Progenitor cell of endocrine pancreas (in vitro differentiated cells): ENCODE results near the gene PER2. TPM values are rescaled to one million over a fixed set of nuclear protein-coding genes. Genes with fewer than 3 reads are reported as not detected.

Source experiments
- DNase-seq: peaks from one replicate; pipeline ENCODE4 v3.0.0; 2021; ENCODE audit warnings: low spot score; ENCODE audit not compliant: unreplicated experiment
- H3K27ac Mint-ChIP-seq: 2 replicates; pipeline ENCODE4 v1.8.0; 2021; ENCODE audit warnings: mild to moderate bottlenecking, moderate library complexity, mixed read lengths
- H3K27me3 Mint-ChIP-seq: 2 replicates; pipeline ENCODE4 v1.8.0; 2021; ENCODE audit warnings: mixed read lengths
- H3K36me3 Mint-ChIP-seq: 2 replicates; pipeline ENCODE4 v1.8.0; 2022; ENCODE audit warnings: mixed read lengths; ENCODE audit not compliant: insufficient read depth
- H3K4me1 Mint-ChIP-seq: 2 replicates; pipeline ENCODE4 v1.8.0; 2021; ENCODE audit warnings: low read depth, mixed read lengths
- H3K4me3 Mint-ChIP-seq: 2 replicates; pipeline ENCODE4 v1.8.0; 2021; ENCODE audit warnings: low read depth, mild to moderate bottlenecking, moderate library complexity, mixed read lengths
- H3K9me3 Mint-ChIP-seq: 2 replicates; pipeline ENCODE4 v1.8.0; 2021; ENCODE audit warnings: low read depth, mixed read lengths
- CTCF ChIP-seq: fragments of 200-600 bp; sonication (generic); IDR thresholded peaks from one replicate; pipeline ENCODE4 v1.5.0; 2021; ENCODE audit warnings: antibody characterized with exemption, mild to moderate bottlenecking; ENCODE audit not compliant: unreplicated experiment
- total RNA-seq: library from RNA; stranded (reverse); gene quantifications from 2 replicates; pipeline ENCODE4 v1.2.1, GENCODE V29; 2021

The PER2 gene
- total RNA-seq, 1 donor from 2014 or later = 20.2 TPM

GRCh38 chr2:238227587-238228032 lies 60.8 kb downstream of the PER2 start:
- Mint-ChIP-seq H3K4me3 (no peak overlapping the region), H3K4me1 (peaks cover 17% of the 10 kb centered on the region), H3K27me3 (peaks cover 31% of the 10 kb centered on the region), H3K27ac (no peak overlapping the region), H3K36me3 (peaks cover 5% of the 10 kb centered on the region), H3K9me3 (peaks cover 3% of the 10 kb centered on the region)
- no peak for DNase-seq
- no peak for TF ChIP-seq CTCF

DNA sequence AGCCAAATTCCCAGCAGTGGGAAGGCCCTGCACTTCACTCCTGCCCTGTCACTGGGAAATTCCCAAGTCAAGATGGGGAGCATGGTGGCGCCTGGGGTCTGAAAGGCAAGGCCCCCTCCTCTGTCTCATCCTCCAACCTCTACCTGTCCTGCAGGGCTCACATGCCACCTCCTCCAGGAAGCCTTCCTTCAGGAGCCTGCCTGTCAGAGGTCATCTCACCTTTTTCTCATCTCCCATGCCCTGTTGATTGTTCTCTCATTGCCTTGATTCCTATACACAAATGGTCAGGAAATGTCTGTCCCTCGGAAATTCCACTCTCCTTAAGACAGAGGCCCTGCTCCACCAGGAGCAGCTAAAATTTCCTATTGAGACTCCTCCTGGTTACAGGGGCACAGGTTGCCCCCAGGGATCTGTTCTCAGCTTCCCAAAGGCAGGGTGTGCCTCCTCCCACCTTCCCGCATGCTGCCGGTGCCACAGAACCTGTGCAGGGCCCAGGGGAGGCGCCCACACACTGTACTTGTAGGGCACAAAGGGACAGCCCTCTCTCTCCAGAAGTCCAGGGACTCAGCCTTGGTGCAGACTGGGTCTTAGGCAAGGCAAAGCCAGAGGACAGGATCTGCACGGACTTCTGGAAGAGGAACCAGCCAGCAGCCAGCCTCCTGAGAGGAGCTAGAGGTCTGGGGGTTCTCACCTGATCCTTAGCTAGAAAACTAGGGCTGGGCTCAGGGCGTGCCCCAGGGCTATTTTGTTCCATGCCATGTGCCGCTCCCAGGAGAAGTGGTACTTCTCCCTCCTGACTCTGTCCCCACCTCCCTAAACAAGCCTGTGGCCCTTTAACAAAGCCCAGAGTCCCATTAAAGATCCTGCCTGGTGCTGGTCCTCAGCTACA lies 61.5 kb downstream of the PER2 start:
- peaks cover 17% of the 10 kb centered on the region for H3K4me1 Mint-ChIP-seq
- H3K36me3 Mint-ChIP-seq = peaks cover 5% of the 10 kb centered on the region
- TF ChIP-seq CTCF = no peak
- H3K27ac Mint-ChIP-seq = no peak overlapping the region
- no peaks in the 10 kb centered on the region for H3K9me3 Mint-ChIP-seq
- H3K4me3 Mint-ChIP-seq = no peak overlapping the region
- H3K27me3 Mint-ChIP-seq = peaks cover 25% of the 10 kb centered on the region
- DNase-seq = no peak

DNA sequence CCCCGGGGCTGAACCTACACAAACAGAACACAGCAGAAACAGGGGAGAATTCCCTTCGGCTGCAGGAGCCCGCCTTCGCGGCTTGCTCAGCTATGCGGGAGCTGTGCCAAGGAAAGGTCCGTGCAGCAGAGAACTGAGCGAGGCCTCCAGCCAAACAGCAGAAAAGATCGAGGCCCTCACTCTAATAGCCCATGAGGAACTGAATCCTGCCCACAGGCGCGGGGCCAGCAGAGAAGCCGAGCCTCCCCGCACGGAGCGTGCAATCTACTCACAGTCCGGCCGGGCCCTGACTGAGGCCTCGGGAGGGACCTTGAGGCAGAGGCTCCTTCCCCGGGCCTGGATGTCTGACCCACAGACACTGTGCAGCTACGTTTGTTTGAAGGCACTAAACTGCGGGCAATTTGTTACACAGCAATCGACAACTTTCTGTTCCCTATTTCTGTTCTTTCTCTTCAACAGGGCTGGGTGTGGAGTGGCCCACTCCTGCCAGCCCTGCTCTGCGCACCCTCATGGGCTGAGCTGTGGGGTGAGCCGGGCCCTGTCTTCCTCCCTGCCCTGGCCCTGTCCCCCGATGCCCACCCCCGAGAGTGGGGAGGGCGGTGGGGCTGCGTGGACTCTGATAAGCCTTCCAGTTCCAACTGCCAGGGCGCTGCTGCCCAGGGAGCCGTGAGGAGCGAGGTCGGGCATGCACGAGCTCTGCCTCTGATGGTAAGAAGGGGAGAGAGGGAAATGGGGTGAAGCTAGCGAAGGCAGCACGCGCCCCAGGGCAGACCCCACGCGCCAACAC lies 62.3 kb downstream of the PER2 start:
- DNase-seq = no peak
- H3K36me3 Mint-ChIP-seq = peaks cover 5% of the 10 kb centered on the region
- no peak for TF ChIP-seq CTCF

GRCh38 chr2:238225121-238225520 lies 63.3 kb downstream of the PER2 start:
- Mint-ChIP-seq H3K27ac (no peak overlapping the region), H3K4me1 (peaks cover 13% of the 10 kb centered on the region), H3K27me3 (peaks cover 7% of the 10 kb centered on the region), H3K36me3 (peaks cover 5% of the 10 kb centered on the region), H3K9me3 (no peaks in the 10 kb centered on the region), H3K4me3 (no peak overlapping the region)
- DNase-seq = no peak
- TF ChIP-seq CTCF = no peak

More for the DNA sequence above, 62.3 kb downstream of the PER2 start:
- peaks cover 17% of the 10 kb centered on the region for H3K27me3 Mint-ChIP-seq
- no peak overlapping the region for H3K4me3 Mint-ChIP-seq
- H3K4me1 Mint-ChIP-seq = peaks cover 17% of the 10 kb centered on the region
- no peak overlapping the region for H3K27ac Mint-ChIP-seq
- no peaks in the 10 kb centered on the region for H3K9me3 Mint-ChIP-seq

GRCh38 chr2:238224356-238225035 lies 63.9 kb downstream of the PER2 start:
- no peak for DNase-seq
- Mint-ChIP-seq H3K9me3 (no peaks in the 10 kb centered on the region), H3K36me3 (peaks cover 5% of the 10 kb centered on the region)

More at GRCh38 chr2:238224356-238225035, 63.9 kb downstream of the PER2 start:
- H3K27me3 Mint-ChIP-seq = peaks cover 6% of the 10 kb centered on the region
- H3K27ac Mint-ChIP-seq = no peak overlapping the region
- H3K4me1 Mint-ChIP-seq = peaks cover 13% of the 10 kb centered on the region
- no peak for TF ChIP-seq CTCF
- H3K4me3 Mint-ChIP-seq = no peak overlapping the region
